Measurements from ENCODE around the gene PRRC2B.
"Not testable (repeated sequence)": the region's sequence is repeated elsewhere in the genome, so short reads cannot be mapped to it uniquely, and the experiment has no call there.

Gene PRRC2B

DNA sequence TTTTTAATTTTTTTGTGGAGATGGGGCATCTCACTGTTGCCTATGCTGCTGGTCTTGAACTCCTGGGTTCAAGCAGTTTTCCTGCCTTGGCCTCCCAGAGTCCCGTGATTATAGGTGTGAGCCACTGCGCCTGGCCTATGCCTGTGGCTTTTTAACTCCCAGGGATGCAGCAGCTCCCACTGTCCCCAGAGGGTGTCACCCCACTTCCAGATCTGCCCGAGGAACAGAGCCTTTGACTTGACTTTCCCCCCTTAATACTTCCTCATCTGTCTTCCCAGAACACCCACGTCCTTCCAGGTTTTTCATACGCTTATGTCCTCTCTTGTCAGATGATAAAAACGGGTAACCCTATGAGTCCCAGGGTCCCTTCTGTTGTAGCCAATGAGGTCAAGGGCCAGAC lies 7.6 kb upstream of the PRRC2B start:
- Histone ChIP-seq H3K27ac (ENCODE audit: insufficient read depth, low read depth, low read length, poor library complexity, severe bottlenecking) (no peak overlapping the region), H3K27me3 (ENCODE audit: control insufficient read depth, insufficient read depth, low read length, poor library complexity, severe bottlenecking) (no peaks in the 10 kb centered on the region), H3K36me3 (ENCODE audit: control insufficient read depth, insufficient read depth, low read length) (no peaks in the 10 kb centered on the region), H3K9me3 (ENCODE audit: control insufficient read depth, low read length) (no peaks in the 10 kb centered on the region), H3K4me1 (ENCODE audit: control insufficient read depth, insufficient read depth, low read length) (peaks cover 16% of the 10 kb centered on the region), H3K4me3 (ENCODE audit: insufficient read depth, low read depth, low read length) (no peak overlapping the region)
- 90 to 92% methylated on average over 6 of the region's 6 CpGs for WGBS, 2 experiments

DNA sequence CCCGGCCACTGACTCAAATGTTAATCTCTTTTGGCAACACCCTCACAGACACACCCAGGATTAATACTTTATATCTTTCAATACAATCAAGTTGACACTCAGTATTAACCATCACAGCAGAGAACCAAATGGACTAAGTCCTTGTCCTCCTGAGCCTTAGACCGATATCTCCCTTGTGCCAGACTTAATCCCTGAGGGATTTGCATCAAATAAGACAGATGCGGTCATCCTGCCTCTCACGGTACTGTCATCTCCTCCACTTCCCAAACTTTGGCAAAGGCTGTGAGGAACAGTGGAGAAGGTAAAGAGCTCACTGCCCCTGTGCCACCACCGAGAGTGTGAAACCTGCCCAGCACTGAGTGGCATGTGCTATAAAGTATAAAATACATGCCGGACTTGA lies 6.5 kb upstream of the PRRC2B start:
- no peaks in the 10 kb centered on the region for H3K27me3 ChIP-seq (ENCODE audit: control insufficient read depth, insufficient read depth, low read length, poor library complexity, severe bottlenecking)
- H3K4me3 ChIP-seq (ENCODE audit: insufficient read depth, low read depth, low read length), result no peak overlapping the region
- peaks cover 12% of the 10 kb centered on the region for H3K4me1 ChIP-seq (ENCODE audit: control insufficient read depth, insufficient read depth, low read length)
- no peak overlapping the region for H3K27ac ChIP-seq (ENCODE audit: insufficient read depth, low read depth, low read length, poor library complexity, severe bottlenecking)
- H3K9me3 ChIP-seq (ENCODE audit: control insufficient read depth, low read length), result no peaks in the 10 kb centered on the region
- WGBS, 2 experiments, result 72 to 75% methylated on average over 6 of the region's 6 CpGs
- no peaks in the 10 kb centered on the region for H3K36me3 ChIP-seq (ENCODE audit: control insufficient read depth, insufficient read depth, low read length)

DNA sequence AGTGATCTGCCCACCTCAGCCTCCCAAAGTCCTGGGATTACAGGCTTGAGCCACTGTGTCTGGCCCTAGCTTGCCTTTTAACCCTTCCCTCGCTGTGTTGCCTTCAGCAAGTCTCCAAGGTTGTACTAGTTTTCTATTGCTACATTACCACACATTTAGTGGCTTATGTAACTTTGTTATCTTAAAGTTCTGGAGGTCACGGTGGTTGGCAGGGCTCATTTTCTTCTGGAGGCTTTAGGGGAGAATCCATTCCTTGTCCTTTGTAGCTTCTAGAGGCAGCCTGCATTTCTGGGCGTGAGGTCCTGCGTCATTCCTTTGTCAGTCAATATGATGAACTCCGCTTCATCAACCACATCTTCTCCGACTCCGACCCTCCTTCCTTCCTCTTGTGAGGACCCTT lies 2.9 kb upstream of the PRRC2B start:
- Histone ChIP-seq H3K9me3 (ENCODE audit: control insufficient read depth, low read length) (no peaks in the 10 kb centered on the region), H3K27me3 (ENCODE audit: control insufficient read depth, insufficient read depth, low read length, poor library complexity, severe bottlenecking) (no peaks in the 10 kb centered on the region), H3K27ac (ENCODE audit: insufficient read depth, low read depth, low read length, poor library complexity, severe bottlenecking) (no peak overlapping the region), H3K4me3 (ENCODE audit: insufficient read depth, low read depth, low read length) (no peak overlapping the region), H3K4me1 (ENCODE audit: control insufficient read depth, insufficient read depth, low read length) (peaks cover 8% of the 10 kb centered on the region), H3K36me3 (ENCODE audit: control insufficient read depth, insufficient read depth, low read length) (no peaks in the 10 kb centered on the region)
- WGBS, 2 experiments, result 92 to 93% methylated on average over 7 of the region's 7 CpGs

DNA sequence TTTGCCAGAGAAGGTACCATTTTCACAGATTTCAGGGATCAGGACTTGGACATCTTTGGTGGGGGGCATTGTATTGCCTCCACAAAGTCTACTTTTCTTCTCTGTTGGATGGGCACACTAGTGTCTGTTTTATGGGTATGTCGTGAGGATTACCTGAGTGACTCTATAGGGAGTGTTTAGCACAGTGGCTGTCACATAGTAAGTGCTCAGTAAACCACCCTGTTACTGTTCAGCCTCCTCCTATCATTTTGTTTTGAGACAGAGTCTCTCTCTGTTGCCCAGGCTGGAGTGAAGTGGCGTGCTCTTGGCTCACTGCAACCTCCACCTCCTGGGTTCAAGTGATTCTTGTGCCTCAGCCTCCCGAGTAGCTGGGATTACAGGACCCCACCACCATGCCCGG lies 2.4 kb upstream of the PRRC2B start:
- Histone ChIP-seq H3K27me3 (ENCODE audit: control insufficient read depth, insufficient read depth, low read length, poor library complexity, severe bottlenecking) (no peaks in the 10 kb centered on the region), H3K4me3 (ENCODE audit: insufficient read depth, low read depth, low read length) (no peak overlapping the region), H3K9me3 (ENCODE audit: control insufficient read depth, low read length) (no peaks in the 10 kb centered on the region), H3K4me1 (ENCODE audit: control insufficient read depth, insufficient read depth, low read length) (peaks cover 8% of the 10 kb centered on the region), H3K36me3 (ENCODE audit: control insufficient read depth, insufficient read depth, low read length) (no peaks in the 10 kb centered on the region), H3K27ac (ENCODE audit: insufficient read depth, low read depth, low read length, poor library complexity, severe bottlenecking) (no peak overlapping the region)
- 91 to 94% methylated on average over 4 of the region's 4 CpGs for WGBS, 2 experiments

DNA sequence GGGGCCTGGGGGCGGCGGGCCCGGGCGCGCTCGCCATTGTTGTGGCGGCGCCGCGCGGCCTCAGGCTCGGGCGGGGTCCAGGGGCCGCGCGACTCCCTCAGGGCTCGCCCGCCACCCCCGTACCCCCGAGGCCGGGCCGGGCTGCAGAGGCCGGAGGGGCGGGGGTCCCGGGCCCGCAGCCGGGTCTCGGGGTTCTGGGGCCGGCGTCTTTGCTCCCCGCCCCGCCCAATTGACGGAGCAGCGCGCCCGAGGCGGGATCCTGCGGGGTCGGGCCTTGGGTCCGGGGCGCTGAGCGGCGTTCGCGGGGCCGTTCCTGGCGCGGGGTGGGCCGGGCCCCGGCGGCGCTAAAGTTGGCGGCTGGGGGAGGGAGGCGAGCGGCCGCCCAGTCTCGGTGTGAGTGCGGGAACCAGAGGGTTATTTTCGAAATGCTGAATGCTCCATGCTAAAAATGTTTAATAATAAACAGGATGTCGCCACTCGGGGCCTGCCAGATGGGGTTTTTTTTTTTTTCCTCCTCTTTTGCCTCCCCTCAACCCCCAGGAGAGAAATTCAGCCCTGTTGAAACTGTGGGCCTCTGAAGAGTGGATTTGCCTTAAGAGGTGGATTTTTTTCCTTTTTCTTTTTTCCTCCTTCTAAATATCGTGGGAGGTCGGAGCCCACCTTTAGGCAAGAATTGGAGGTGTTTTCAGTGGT lies 724 bp downstream of the PRRC2B start:
- H3K9me3 ChIP-seq (ENCODE audit: control insufficient read depth, low read length), result no peaks in the 10 kb centered on the region
- no peaks in the 10 kb centered on the region for H3K36me3 ChIP-seq (ENCODE audit: control insufficient read depth, insufficient read depth, low read length)
- no peaks in the 10 kb centered on the region for H3K27me3 ChIP-seq (ENCODE audit: control insufficient read depth, insufficient read depth, low read length, poor library complexity, severe bottlenecking)
- H3K4me3 ChIP-seq (ENCODE audit: insufficient read depth, low read depth, low read length), result peak overlapping the region; percentile 79
- 0 to 1% methylated on average over 63 of the region's 63 CpGs for WGBS, 2 experiments
- H3K27ac ChIP-seq (ENCODE audit: insufficient read depth, low read depth, low read length, poor library complexity, severe bottlenecking), result peak overlapping the region; percentile 80
- H3K4me1 ChIP-seq (ENCODE audit: control insufficient read depth, insufficient read depth, low read length), result peaks cover 22% of the 10 kb centered on the region

DNA sequence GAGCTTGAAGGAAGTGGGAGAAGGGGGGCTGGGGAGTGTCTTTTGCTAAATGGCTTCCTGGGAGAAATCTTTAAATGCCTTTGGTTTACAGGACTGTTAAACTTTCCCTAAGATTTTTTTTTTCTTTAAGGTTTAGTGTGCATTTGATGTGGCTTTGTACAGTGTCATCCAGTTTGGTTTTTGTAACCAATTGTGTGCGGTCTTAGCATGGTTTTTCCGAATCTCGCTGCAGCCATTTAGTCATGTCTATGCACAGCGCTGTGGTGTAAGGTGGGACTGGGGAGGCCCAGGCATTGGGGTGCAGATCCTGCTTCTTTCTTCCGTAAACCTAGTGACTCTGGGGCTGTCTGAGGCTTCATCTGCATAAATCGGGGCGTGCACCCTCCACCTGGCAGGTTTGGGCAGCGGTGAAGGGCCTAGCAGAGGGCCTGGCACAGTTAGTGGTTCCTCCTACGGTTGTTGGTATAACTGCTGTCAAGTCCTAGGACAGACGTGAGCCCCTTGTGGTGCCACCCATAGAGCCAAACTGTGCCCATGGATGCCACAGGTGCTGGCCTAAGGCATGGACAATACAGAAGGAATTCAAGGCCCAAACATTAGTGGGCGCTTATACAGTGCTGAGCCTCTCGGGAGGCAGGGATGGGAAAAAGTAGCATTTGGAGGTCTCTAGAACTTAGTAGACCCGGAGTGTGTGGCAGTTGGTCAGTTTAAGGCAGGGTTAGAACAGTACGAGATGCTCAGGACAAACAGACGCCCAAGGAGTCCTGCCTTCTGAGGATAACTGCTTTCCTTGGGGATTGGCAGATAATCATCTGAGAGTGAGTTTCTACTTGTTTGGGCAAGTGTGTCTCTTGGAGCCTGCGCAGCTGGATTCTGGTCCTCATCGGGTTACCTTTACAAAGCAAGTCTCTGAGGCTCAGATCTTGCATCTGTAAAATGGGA lies 1.5 kb downstream of the PRRC2B start:
- peak overlapping the region; percentile 79 for H3K4me3 ChIP-seq (ENCODE audit: insufficient read depth, low read depth, low read length)
- no peaks in the 10 kb centered on the region for H3K36me3 ChIP-seq (ENCODE audit: control insufficient read depth, insufficient read depth, low read length)
- H3K27ac ChIP-seq (ENCODE audit: insufficient read depth, low read depth, low read length, poor library complexity, severe bottlenecking), result peak overlapping the region; percentile 80
- H3K27me3 ChIP-seq (ENCODE audit: control insufficient read depth, insufficient read depth, low read length, poor library complexity, severe bottlenecking), result no peaks in the 10 kb centered on the region
- no peaks in the 10 kb centered on the region for H3K9me3 ChIP-seq (ENCODE audit: control insufficient read depth, low read length)
- WGBS, 2 experiments, result 10 to 11% methylated on average over 17 of the region's 17 CpGs
- peaks cover 26% of the 10 kb centered on the region for H3K4me1 ChIP-seq (ENCODE audit: control insufficient read depth, insufficient read depth, low read length)

DNA sequence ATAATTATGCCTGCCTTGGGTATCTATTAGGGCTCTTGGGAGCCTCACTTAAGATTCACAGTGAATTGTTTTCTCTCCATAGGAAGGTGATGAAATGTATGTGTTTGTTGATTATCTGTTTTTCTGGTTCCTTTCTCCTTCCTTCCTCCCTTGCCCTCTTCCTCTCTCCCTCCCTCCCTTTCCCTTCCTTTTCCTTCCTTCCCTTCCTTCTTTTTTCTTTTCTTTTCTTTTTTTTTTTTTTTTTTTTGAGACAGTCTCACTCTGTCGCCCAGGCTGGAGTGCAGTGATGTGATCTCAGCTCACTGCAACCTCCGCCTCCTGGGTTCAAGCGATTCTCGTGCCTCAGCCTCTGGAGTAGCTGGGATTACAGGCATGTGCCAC lies 2.2 kb downstream of the PRRC2B start:
- 35 to 41% methylated on average over 4 of the region's 4 CpGs for WGBS, 2 experiments
- Histone ChIP-seq H3K4me3 (ENCODE audit: insufficient read depth, low read depth, low read length) (peak overlapping the region; percentile 79), H3K4me1 (ENCODE audit: control insufficient read depth, insufficient read depth, low read length) (peaks cover 31% of the 10 kb centered on the region)
- not testable (repeated sequence) for H3K9me3 ChIP-seq (ENCODE audit: control insufficient read depth, low read length); H3K27ac ChIP-seq (ENCODE audit: insufficient read depth, low read depth, low read length, poor library complexity, severe bottlenecking); H3K27me3 ChIP-seq (ENCODE audit: control insufficient read depth, insufficient read depth, low read length, poor library complexity, severe bottlenecking); H3K36me3 ChIP-seq (ENCODE audit: control insufficient read depth, insufficient read depth, low read length)

DNA sequence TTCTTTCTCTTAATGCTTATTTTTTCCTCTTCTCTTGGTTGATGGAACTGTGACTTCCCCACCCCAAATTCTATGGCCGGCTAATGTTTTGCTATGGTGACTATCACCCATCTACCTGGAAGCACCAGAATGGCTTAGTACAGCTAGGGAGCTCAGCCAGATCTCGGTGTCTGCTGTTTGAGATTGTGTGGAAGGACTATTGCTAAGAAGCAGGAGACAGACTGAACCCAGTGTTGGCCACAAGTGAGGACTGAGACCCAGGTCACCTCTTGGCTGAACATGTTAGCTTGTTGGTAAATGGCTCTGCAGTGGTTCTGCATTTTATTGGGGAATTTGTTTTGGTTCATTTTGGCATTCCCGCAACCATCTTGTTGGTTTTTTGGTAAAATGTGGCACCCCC lies 2.7 kb downstream of the PRRC2B start:
- Histone ChIP-seq H3K27me3 (ENCODE audit: control insufficient read depth, insufficient read depth, low read length, poor library complexity, severe bottlenecking) (no peaks in the 10 kb centered on the region), H3K27ac (ENCODE audit: insufficient read depth, low read depth, low read length, poor library complexity, severe bottlenecking) (no peak overlapping the region), H3K4me1 (ENCODE audit: control insufficient read depth, insufficient read depth, low read length) (peaks cover 31% of the 10 kb centered on the region), H3K9me3 (ENCODE audit: control insufficient read depth, low read length) (no peaks in the 10 kb centered on the region), H3K36me3 (ENCODE audit: control insufficient read depth, insufficient read depth, low read length) (no peaks in the 10 kb centered on the region), H3K4me3 (ENCODE audit: insufficient read depth, low read depth, low read length) (peak overlapping the region; percentile 14)
- WGBS, 2 experiments, result 51 to 57% methylated on average over 3 of the region's 3 CpGs

DNA sequence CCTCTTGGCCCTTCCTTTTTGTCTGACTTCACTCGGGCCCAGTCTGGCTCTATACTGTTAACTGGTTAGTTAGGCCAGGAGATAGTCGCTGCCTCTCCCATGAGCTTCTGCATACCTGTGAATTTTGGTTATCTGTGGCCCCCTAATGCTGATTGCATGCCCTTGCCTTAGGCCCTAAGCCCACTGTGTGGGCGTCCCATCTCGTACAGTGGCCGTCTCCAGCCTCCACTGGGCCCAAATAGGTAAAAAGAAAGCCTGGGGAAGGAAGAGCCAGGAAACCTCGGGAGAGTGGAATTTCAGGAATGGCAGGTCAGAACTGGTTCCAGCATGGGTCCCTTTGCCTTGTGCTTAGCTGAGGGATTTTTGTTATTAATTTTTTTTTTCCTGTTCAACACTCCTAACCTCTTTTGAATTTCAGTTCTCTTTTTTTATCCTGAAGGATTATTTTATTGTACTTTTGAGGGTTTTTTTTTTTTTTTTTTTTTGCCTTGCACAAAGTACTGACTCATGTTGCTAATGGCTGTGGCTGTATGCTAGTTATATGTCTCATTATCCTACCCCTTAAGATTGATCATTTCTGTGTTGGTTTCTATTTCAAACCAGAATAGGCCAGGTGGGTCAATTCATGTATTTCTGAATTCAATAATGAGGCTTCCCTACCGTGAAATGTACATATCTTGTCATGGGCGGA lies 3.4 kb downstream of the PRRC2B start:
- Histone ChIP-seq H3K4me3 (ENCODE audit: insufficient read depth, low read depth, low read length) (peak overlapping the region; percentile 14), H3K27me3 (ENCODE audit: control insufficient read depth, insufficient read depth, low read length, poor library complexity, severe bottlenecking) (no peaks in the 10 kb centered on the region), H3K4me1 (ENCODE audit: control insufficient read depth, insufficient read depth, low read length) (peaks cover 36% of the 10 kb centered on the region), H3K9me3 (ENCODE audit: control insufficient read depth, low read length) (no peaks in the 10 kb centered on the region), H3K27ac (ENCODE audit: insufficient read depth, low read depth, low read length, poor library complexity, severe bottlenecking) (no peak overlapping the region), H3K36me3 (ENCODE audit: control insufficient read depth, insufficient read depth, low read length) (no peaks in the 10 kb centered on the region)
- 26 to 30% methylated on average over 8 of the region's 8 CpGs for WGBS, 2 experiments

DNA sequence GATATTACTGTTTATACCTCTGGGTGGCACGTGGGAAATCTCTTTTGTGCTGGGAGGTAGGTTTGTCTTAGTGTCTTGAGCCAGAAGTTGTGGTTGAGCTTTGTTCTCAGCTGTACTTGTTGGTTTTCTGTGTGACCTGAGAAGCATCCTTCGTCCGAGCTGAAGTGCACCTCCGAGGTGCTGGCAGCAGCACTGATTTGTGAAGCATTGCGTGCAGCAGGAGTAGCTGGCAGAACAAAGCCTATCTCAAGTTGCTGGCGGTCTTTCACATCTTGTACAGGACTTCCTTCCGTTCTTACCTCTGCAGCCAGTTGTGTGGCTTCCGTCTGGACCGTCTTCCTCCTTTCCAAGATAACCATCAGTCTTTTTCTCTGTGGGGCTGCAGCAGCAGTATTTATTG lies 4.3 kb downstream of the PRRC2B start:
- H3K4me3 ChIP-seq (ENCODE audit: insufficient read depth, low read depth, low read length), result no peak overlapping the region
- 87 to 88% methylated on average over 9 of the region's 9 CpGs for WGBS, 2 experiments
- peaks cover 38% of the 10 kb centered on the region for H3K4me1 ChIP-seq (ENCODE audit: control insufficient read depth, insufficient read depth, low read length)
- no peaks in the 10 kb centered on the region for H3K36me3 ChIP-seq (ENCODE audit: control insufficient read depth, insufficient read depth, low read length)
- H3K9me3 ChIP-seq (ENCODE audit: control insufficient read depth, low read length), result no peaks in the 10 kb centered on the region
- H3K27ac ChIP-seq (ENCODE audit: insufficient read depth, low read depth, low read length, poor library complexity, severe bottlenecking), result no peak overlapping the region
- H3K27me3 ChIP-seq (ENCODE audit: control insufficient read depth, insufficient read depth, low read length, poor library complexity, severe bottlenecking), result no peaks in the 10 kb centered on the region

All from ectodermal cell (in vitro differentiated cells).